K562 (cell line): ENCODE measurements around the gene SLC66A3. TPM values are rescaled to one million over a fixed set of nuclear protein-coding genes. Genes with fewer than 3 reads are reported as not detected.

ENCODE experiments used
- ARID2 ChIP-seq: fragments of 450-650 bp; IDR thresholded peaks from 2 replicates; pipeline ENCODE4 v1.6.1; 2017; ENCODE audit warnings: antibody characterized with exemption, mild to moderate bottlenecking
- COPS2 ChIP-seq: fragments of 450-650 bp; conservative IDR thresholded peaks from 2 replicates; pipeline ENCODE4 v1.6.1; 2016; ENCODE audit warnings: mild to moderate bottlenecking, moderate library complexity
- CREBBP ChIP-seq: IDR thresholded peaks from one replicate; pipeline ENCODE4 v1.6.1; 2012; ENCODE audit warnings: low read depth, mild to moderate bottlenecking, control low read depth, inconsistent platforms, low read length
- CREM ChIP-seq: IDR thresholded peaks from 2 replicates; pipeline ENCODE4 v1.6.1; 2014; ENCODE audit warnings: antibody characterized with exemption, low read depth
- ETV1 ChIP-seq: fragments of 450-650 bp; conservative IDR thresholded peaks from 2 replicates; pipeline ENCODE4 v1.6.1; 2016; ENCODE audit warnings: missing genetic modification characterization, control low read depth, low read depth, missing compliant biosample characterization
- HCFC1 ChIP-seq: IDR thresholded peaks from 2 replicates; pipeline ENCODE4 v1.6.1; 2012; ENCODE audit warnings: low read depth, low read length, improper control_type of control experiment
- ILK ChIP-seq: fragments of 450-650 bp; IDR thresholded peaks from 2 replicates; pipeline ENCODE4 v1.6.1; 2016; ENCODE audit warnings: missing genetic modification characterization, low read depth, mild to moderate bottlenecking, missing compliant biosample characterization, moderate library complexity, borderline replicate concordance
- KDM5B ChIP-seq: fragments of 200-600 bp; sonication (generic); IDR thresholded peaks from 2 replicates; pipeline ENCODE4 v1.6.1; 2012; ENCODE audit warnings: low read depth, mild to moderate bottlenecking, moderate library complexity, low read length, control low read depth, inconsistent platforms; ENCODE audit not compliant: insufficient replicate concordance
- MAZ ChIP-seq, 2 experiments: fragments of 450-650 bp in 1 of 2; sonication (generic) in 1 of 2; formaldehyde crosslinking; IDR thresholded peaks in 1 of 2; conservative IDR thresholded peaks in 1 of 2; 2 replicates each; pipeline versions ENCODE4 v1.4.0 to v1.5.0; 2020; ENCODE audit warnings: mild to moderate bottlenecking in 1 of 2, missing genetic modification reagents in 1 of 2
- NCOA6 ChIP-seq: fragments of 450-650 bp; IDR thresholded peaks from 2 replicates; pipeline ENCODE4 v1.6.1; 2017; ENCODE audit warnings: mild to moderate bottlenecking
- RB1 ChIP-seq: fragments of 450-650 bp; IDR thresholded peaks from 2 replicates; pipeline ENCODE4 v1.6.1; 2017; ENCODE audit warnings: low read depth, mild to moderate bottlenecking
- RCOR1 ChIP-seq, 2 experiments: IDR thresholded peaks; 2 replicates each; pipeline ENCODE4 v1.6.1; 2012; ENCODE audit warnings: low read depth in 2 of 2, low read length in 2 of 2, borderline replicate concordance in 1 of 2, improper control_type of control experiment in 1 of 2
- YY1 ChIP-seq, 3 experiments: IDR thresholded peaks; 2 replicates each; pipeline ENCODE4 v1.6.1; 2011; ENCODE audit warnings: low read length in 2 of 3, mild to moderate bottlenecking in 2 of 3, moderate library complexity in 2 of 3, borderline replicate concordance in 1 of 3, control low read depth in 1 of 3, low read depth in 1 of 3; ENCODE audit not compliant: insufficient read depth in 3 of 3, insufficient replicate concordance in 2 of 3, control insufficient read depth in 1 of 3, insufficient read length in 1 of 3; ENCODE audit errors: extremely low read depth in 1 of 3
- ZNF133 ChIP-seq: fragments of 250-450 bp; sonication (Bioruptor Pico); IDR thresholded peaks from 2 replicates; pipeline ENCODE4 v1.4.0; 2020; ENCODE audit warnings: mild to moderate bottlenecking
- ZNF143 ChIP-seq: sonication (generic); formaldehyde crosslinking; IDR thresholded peaks from 2 replicates; pipeline ENCODE4 v1.9.0; 2022; ENCODE audit warnings: mild to moderate bottlenecking, missing genetic modification reagents
- ZNF316 ChIP-seq: fragments of 450-650 bp; IDR thresholded peaks from 2 replicates; pipeline ENCODE4 v1.6.1; 2016
- polyA plus RNA-seq, 8 experiments: library from polyadenylated mRNA; depleted of rRNA in 4 of 8; stranded (reverse) in 5 of 8; unstranded in 3 of 8; fragments of >200 nt; fragmentation: Nextera tagmentation in 2 of 8; fragmentation: Illumina TruSeq in 1 of 8; extraction: Ambion mirVana in 2 of 8; extraction: Trizol in 1 of 8; gene quantifications; 2 replicates each; pipeline versions ENCODE4 v1.2.1 to v1.2.3, GENCODE V29; 2011 to 2014; ENCODE audit warnings: inconsistent platforms in 1 of 8, missing spikeins in 1 of 8
- total RNA-seq, 7 experiments: library from RNA; depleted of rRNA in 6 of 7; stranded (reverse); fragments of >200 nt in 6 of 7; fragmentation: Illumina TruSeq in 2 of 7; extraction: Trizol in 2 of 7; gene quantifications; 2 replicates each; pipeline versions ENCODE4 v1.2.1 to v1.2.3, GENCODE V29; 2011 to 2021; ENCODE audit warnings: low replicate concordance in 1 of 7
- TF ChIP-seq, protein P1 (sequence below), 2 experiments: fragments of 450-650 bp; formaldehyde crosslinking in 1 of 2; IDR thresholded peaks; 2 replicates each; pipeline versions ENCODE4 v1.4.0 to v1.6.1; 2014 to 2020; ENCODE audit warnings: mild to moderate bottlenecking in 2 of 2, borderline replicate concordance in 1 of 2, low read depth in 1 of 2

Gene SLC66A3
- total and polyA plus RNA-seq, 9 of the 15 experiments (the other 6 are each of a cell fraction or from before 2014, with no cell fraction given): 2.8 to 30.0 (median 9.1) TPM

DNA sequence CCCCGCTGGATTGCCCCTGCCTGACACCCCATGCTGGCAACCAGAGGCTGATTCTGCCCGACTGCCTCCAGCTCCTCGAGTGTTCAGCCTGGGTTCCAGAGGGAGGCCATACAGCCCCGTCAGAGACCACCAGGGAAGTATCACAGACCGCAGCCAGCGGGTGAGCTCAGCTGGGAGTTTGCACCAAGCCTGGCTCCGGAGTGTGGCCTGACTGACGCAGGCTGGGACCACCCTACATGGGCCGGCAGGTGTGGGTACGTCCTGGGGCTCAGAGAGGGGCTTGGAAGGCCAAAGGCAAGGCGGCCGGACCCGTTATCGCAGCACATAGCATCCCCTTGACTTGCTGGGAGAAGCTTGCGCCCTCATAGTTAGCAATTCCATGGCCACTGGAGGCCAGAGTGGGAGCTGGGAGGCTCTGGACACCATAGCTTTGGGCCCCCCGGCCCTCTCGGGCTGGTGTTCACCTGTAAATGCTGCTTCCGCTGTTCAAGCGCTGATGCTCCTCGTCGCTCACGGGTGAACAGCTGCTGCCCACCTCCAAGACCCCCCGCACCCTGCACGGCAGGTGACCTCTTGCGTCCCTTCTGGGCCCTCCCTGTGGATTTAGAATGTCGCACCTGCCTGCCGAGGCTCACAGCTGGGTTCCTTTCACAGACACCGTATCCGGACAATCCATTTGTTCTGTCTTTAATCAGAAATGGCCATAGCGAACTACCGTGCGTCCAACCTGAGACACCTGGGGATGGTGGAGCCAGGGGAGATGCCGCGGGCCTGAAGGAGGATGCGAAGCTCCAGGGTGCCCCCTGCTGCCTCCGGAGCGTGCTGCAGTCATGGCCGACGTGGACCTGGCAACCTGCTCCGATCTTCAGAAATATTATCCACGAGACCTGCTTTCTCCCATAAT is 31.2 kb upstream of the SLC66A3 start (continued):
- TF ChIP-seq, protein P1, sequence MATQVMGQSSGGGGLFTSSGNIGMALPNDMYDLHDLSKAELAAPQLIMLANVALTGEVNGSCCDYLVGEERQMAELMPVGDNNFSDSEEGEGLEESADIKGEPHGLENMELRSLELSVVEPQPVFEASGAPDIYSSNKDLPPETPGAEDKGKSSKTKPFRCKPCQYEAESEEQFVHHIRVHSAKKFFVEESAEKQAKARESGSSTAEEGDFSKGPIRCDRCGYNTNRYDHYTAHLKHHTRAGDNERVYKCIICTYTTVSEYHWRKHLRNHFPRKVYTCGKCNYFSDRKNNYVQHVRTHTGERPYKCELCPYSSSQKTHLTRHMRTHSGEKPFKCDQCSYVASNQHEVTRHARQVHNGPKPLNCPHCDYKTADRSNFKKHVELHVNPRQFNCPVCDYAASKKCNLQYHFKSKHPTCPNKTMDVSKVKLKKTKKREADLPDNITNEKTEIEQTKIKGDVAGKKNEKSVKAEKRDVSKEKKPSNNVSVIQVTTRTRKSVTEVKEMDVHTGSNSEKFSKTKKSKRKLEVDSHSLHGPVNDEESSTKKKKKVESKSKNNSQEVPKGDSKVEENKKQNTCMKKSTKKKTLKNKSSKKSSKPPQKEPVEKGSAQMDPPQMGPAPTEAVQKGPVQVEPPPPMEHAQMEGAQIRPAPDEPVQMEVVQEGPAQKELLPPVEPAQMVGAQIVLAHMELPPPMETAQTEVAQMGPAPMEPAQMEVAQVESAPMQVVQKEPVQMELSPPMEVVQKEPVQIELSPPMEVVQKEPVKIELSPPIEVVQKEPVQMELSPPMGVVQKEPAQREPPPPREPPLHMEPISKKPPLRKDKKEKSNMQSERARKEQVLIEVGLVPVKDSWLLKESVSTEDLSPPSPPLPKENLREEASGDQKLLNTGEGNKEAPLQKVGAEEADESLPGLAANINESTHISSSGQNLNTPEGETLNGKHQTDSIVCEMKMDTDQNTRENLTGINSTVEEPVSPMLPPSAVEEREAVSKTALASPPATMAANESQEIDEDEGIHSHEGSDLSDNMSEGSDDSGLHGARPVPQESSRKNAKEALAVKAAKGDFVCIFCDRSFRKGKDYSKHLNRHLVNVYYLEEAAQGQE (IDR thresholded peaks at IDR 0.05; ENCODE audit: borderline replicate concordance): peak; percentile 86
- TF ChIP-seq, protein P1 (CRISPR knock-in tag; IDR thresholded peaks at IDR 0.05; ENCODE audit: low read depth): no peak
- TF ChIP-seq RCOR1 (IDR thresholded peaks at IDR 0.05; ENCODE audit: borderline replicate concordance in 1 of 2, low read depth in 2 of 2, low read length in 2 of 2) (peak in 1 of 2 experiments; percentile 64; a peak in 2 of 4 replicates), YY1 (IDR thresholded peaks at IDR 0.05; ENCODE audit: borderline replicate concordance in 1 of 3, control insufficient read depth in 1 of 3, extremely low read depth in 1 of 3, insufficient read depth in 3 of 3, insufficient read length in 1 of 3, insufficient replicate concordance in 2 of 3, low read depth in 1 of 3, low read length in 2 of 3) (peak; percentile 59 to 94 (median 89)), COPS2 (no peak), HCFC1 (0 out of 2 replicates have a peak, but pooled peaks have one; percentile 31), RB1 (peak; percentile 55), ZNF316 (no peak), KDM5B (no peak), NCOA6 (no peak), ILK (tag) (no peak), ARID2 (0 out of 2 replicates have a peak, but pooled peaks have one; percentile 11), CREBBP (no peak), MAZ (CRISPR knock-in tag; conservative IDR thresholded peaks at IDR 0.05 in 1 of 2, IDR thresholded peaks at IDR 0.05 in 1 of 2) (no peak; a peak in 1 of 4 replicates), CREM (peak; percentile 55), ZNF133 (CRISPR knock-in tag) (no peak), ZNF143 (CRISPR knock-in tag) (peak; percentile 43; the same call in 1 of the 2 replicates), ETV1 (tag) (no peak)
